Right ventricle myocardium inferior (tissue), 1 donor: Measurements from ENCODE around the gene MKI67. TPM values are rescaled to one million over a fixed set of nuclear protein-coding genes. Genes with fewer than 3 reads are reported as not detected.
A peak's percentile ranks its signal among the peaks of the same experiment; 100 is the strongest.
"Not testable (repeated sequence)": the region's sequence is repeated elsewhere in the genome, so short reads cannot be mapped to it uniquely, and the experiment has no call there.

Source experiments
- ATAC-seq: fragments of 200-7000 bp; cut with Tn5 transposase; one replicate; pipeline ENCODE4 v1.9.1; 2020; ENCODE audit warnings: mild to moderate bottlenecking, moderate library complexity
- DNase-seq: peaks from one replicate; pipeline ENCODE4 v3.0.0; 2021; ENCODE audit errors: missing footprints
- intact Hi-C: fragments of 100-400 bp; cut with DNase I; formaldehyde crosslinking; loops from one replicate; pipeline ENCODE4 v1.11.0; 2022
- total RNA-seq: library from RNA; stranded (reverse); fragmentation: NEBNext Ultra II Directional; extraction: Animal tissue kit (Norgen Biotek cat#: 25700); gene quantifications from one replicate; pipeline ENCODE4 v1.2.1, GENCODE V29; 2021
- donor health status: DM: no; HTN: yes; CAD: no; lungs with severe emphysema.

The MKI67 gene
- total RNA-seq, 1 donor from 2014 or later, result 2.1 TPM

DNA sequence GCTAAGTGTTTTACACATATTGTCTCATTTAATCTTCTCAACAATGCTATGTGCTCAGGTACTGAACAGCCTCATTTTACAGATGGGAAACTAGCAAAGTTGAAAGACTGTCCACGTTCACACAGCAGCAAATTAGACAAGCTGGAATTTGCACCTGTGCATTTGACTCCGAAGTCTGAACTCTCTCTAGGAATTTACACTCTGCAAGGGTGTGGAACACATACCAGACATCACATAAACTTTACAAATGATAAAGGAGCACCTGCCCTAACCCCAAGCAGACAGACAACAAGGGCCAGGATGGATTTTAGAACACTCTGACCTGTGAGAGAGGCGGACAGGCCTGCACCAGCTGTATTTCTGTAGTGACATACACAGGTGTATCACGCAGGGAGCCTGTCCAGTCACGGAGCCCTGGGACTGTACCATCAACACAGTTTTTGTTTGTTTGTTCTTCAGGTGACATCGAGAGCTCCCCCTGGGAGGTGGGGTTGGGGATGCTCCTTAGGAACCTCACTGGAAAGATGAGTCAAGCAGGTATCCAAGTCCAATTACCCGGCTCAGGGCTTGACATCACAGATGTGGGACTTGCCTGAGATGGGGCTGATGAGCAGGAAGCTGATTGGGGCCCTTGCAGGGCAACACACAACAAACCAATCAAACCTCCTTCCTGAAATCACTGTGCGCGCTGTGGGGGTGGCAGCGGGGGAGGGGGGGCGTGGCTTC lies 31.0 kb downstream of the MKI67 start:
- DNase-seq (no peak), ATAC-seq (no peak)
- intact Hi-C loops, result no loop called here

DNA sequence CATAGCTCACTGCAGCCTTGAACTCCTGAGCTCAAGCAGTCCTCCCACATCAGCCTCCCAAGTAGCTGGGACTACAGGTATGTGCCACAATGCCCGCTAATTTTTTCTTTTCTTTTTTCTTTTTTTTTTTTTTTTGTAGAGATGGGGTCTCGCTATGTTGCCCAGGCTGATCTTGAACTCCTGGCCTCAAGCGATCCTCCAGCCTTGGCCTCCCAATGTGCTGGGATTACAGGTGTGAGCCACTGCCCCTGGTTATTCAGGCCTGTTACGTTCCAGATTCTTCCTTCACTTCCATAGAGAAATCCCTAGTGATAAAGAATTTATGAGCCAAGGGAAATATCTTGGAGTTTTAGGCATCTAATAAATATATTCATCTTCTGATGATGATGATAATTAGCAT lies 31.6 kb downstream of the MKI67 start:
- intact Hi-C loops, DNase-seq, ATAC-seq: not testable (repeated sequence)

DNA sequence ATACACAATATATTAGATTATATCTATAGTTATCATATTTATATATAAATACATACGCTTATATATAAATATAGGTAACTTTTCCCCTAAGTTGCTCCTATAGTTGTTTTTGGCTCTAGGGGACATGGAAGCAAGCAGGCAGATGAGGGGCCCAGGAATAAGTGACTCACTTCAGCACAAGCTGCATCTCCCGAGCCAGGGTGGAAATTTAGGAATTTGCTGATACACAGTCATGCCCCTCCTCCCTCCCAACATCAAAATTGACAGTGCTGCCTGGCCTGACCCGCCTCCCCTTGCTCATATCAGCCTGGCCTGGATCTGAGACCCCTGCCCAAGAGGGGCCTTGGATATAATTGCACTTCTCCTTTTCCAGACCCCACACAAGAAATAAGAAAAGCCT lies 33.8 kb downstream of the MKI67 start:
- ATAC-seq (no peak), DNase-seq (no peak)

DNA sequence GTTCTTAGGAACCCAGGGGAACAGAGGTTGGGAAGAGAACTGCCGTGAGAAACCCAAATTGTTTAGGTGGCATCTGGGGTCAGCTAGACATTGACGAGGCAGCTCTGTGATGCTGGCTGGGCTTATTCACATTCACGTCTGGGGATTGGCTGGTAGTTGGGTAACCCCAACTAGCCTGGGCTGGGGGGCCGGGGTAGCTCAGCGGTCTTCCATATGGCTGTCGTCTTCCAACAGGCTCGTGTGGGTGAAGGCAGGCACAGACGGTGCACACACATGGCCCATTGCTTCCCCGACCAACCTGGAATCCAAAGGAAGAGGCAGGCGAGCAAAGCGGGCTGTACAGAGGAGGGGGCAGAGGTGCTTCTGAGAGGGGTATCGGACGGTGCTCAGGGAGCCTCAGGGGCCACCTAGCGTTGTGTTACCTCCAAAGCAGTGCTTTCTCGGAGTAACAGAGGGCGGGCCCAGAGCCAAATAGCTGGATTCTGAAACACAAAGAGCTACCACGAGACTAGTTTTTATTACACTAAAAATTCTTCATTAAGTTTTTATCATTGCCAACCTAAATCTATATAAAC lies 34.5 kb downstream of the MKI67 start:
- no peak for DNase-seq
- intact Hi-C loops, result no loop called here
- no peak for ATAC-seq

More for the DNA sequence above, 33.8 kb downstream of the MKI67 start:
- intact Hi-C loops, result no loop called here

DNA sequence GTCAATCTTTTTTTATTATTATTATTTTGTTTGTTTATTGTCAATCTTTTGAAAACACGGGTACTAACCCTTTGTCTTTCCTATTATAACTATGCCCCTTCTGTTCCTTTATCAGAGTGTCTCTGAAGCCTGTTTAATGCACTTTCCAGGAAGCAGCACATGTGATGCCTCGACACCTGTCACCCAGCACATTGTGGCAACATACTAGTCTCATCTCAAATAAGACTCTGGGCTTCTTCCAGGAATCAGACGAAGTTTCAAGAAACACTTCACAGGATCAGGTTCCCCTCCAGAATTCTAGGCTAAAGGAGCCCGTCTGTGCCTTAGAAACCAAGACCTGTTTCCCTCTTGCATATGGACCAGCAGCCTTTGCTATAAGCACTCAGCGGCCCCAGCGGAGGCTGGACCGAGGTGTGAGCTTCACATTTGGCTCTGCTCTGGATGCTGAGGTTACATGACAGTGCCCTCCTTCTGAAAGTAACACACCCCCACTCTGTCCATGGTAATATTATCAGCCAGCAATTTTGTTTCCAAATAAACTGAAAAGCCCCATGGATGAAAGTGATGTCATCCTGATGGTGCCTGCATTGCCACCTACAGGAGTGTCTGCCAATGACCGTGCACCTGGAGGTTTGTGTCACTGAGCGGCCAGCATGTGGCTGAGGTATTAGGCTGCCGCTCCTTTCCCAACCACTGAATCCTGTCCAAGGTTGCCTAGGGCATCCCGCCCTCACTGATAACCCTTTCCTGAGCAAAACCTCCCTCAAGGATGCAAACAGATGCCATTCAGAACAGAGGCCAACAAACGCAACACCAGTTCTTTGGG lies 38.1 kb downstream of the MKI67 start:
- intact Hi-C loops, result no loop called here
- ATAC-seq (no peak), DNase-seq (no peak)

DNA sequence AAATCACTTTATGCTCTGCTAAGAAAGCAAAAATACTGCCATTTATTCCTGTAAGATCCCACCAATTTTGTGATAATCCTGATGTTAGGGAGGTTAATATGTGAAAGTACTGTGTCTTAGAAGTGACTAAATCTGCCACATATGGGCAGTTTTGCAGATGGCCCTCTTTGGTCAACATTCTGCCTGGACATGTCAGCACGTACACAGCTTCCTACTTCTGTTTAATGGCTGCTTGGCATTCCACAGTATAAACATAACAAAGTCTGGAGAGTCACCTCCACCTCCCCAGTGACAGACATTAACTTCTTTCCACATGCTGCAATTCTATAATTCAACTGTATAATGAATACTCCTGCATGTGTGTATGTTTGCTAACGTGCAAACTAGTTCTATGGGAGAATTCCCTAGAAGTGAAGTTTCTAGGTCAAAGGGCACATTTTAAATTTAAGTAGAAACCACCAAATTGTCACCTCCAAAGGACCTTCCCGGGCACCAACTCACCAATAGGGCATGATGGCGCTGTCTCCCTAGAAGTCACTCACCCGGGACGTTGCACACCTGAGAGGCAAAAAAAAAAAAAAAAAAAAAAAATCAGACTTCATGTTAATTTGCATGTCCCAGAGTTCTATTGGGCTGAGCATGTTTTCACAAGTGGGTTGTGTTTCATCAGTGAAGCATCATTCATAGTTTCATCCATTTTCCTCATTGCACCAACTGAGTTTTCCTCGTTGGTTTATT lies 38.9 kb downstream of the MKI67 start:
- intact Hi-C loops, result no loop called here
- DNase-seq (no peak), ATAC-seq (no peak)

DNA sequence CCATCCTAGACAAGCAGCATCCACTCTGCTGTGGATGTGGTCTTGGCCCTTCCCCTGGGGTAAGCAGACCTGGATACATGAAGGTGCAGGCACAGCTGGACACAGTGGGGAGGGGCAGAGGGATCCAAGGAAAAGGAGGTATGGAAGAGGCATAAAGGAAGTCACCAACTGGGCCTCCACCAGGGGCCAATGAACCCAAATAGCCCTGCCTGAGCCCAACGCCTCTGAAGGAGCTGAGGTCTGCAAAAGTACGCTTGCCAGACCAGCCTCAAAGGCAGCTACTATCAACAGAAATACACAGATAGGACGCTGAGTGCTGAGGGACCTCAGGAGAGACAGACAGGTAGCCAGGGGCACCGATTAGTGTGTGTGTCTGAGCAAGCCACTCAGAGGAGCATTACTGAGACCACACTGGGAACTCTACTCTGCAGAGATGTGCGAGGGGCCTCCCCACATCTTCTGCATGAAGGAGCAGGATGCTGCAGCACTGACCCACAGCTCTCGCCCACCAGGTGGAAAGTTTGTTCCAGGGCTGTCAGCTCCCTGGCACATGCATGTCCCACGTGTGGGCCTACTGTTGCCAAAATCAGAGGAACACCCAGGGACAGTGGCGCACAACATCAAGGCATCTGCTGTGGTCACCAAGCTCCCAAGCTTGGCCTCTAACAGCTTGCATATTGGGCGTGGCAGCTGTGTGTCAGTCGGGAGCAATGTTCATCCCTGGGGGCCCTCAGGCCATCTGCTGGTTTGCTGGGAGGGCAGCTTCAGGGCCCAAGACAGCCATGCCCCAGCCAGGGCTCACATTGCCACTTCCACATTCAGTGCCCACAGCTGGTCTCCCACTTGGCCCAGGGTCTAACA lies 40.0 kb downstream of the MKI67 start:
- intact Hi-C loops, result no loop called here
- DNase-seq (no peak), ATAC-seq (peak; percentile 28)

DNA sequence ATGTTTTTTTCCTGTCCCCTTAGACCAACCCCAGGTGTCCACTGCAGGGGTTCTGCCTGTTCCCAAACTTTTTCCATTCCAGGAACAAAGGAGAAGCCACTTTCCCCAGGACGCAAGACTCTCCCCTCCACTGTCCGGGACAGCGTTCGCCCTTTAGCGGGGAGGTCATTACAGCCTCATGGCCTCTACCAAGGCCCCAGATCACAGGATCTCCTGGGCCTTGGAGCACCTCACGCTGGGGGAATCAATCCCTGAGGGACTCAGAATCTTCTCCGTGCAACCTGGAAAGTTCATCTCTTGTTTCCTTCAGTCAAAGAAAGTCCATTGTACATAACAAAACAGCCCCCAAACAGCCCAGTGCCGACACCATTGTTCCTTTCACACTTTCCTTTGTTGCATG lies 41.2 kb downstream of the MKI67 start:
- intact Hi-C loops, result no loop called here
- ATAC-seq (no peak), DNase-seq (no peak)

DNA sequence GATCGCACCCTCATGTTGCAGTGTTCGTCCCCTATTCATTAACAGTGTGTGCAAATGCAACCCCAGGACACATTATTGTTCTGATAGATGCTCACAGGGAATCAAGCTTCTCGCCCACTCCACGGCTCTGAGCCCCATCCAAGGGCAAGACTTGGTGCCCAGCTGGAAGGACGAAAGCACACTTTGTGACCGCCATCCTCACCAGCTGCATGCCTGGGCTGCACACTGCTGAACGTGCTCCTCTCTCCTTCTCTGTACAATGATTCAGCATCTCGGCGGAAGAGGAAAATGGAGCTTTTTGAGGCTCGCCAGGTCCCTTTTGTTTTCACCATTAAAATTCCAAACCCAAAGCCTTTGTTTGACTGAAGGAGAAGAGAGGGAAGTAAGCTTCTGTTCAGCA lies 41.9 kb downstream of the MKI67 start:
- DNase-seq (no peak), ATAC-seq (no peak)
- intact Hi-C loops, result no loop called here

DNA sequence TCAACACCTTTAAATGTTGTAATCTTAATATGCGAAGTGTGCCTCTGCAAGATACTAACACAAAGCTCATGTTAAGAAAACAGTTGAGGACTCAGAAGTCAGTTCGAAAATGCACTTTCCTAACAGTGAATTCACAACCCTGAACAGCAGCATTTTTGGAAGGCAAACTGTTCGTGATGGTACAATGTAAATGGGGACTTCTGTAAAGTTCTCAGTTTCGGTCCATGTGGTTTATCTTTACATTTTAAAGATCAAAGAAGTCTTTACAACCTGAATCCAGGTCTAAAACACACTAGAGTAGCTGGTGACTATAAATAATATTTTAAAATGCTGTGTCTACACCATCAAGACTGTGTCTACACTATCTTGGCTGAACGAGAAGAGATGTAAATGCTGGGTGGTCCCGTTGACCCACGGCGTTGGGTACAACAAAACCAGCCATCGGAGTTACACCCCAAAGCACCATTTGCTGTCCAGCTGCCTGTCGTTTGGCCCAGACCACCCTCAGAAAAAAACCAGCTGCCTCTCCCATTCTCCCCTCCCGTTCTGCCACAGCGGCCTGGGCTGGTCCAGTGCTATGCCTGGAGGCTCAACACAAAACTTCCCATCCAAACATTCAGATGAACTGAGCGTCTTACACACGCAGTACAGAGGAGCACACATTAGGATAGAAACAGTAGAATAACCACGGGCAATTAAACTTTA lies 42.9 kb downstream of the MKI67 start:
- DNase-seq, result no peak
- no peak for ATAC-seq
- intact Hi-C loops, result no loop called here

DNA sequence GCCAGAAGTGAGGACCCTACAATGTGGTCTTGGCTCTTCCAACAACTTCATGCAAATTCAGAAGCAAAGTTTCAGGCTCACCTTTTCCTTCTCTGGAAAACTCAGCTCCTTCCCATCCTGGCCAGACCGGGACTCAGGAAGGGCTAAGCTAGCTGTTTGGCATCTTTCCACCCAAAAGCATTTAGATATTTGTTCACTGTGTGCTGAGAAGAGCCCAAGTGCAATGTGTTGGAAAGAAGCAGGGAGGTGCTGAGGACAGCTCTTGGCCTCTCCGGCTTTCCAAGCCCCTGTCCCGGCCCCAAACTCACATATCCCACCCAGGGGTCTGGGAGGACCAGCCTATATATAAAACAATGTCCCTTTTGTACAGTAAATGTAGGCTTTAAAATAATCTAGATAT lies 44.5 kb downstream of the MKI67 start:
- ATAC-seq (no peak), DNase-seq (no peak)
- intact Hi-C loops, result no loop called here

DNA sequence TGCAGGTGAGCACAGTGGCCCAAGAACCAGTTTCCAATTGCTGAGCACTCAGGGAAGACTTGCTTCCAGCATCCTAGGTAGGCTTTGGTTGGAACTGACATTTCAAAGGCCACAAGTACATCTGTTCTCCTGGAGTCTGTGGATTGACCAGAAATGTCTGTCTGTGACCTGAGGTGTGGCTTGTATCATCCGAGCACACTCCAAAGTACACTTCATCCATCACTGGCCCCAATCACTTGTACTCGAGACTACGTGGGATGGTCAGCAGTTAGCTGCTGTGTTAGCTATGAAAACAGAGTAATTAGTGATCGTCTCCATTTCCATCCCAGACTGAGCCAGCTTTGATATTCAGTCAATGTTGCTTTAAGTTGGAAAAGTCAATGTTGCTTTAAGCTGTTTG lies 45.0 kb downstream of the MKI67 start:
- ATAC-seq (no peak), DNase-seq (no peak)
- intact Hi-C loops, result no loop called here

DNA sequence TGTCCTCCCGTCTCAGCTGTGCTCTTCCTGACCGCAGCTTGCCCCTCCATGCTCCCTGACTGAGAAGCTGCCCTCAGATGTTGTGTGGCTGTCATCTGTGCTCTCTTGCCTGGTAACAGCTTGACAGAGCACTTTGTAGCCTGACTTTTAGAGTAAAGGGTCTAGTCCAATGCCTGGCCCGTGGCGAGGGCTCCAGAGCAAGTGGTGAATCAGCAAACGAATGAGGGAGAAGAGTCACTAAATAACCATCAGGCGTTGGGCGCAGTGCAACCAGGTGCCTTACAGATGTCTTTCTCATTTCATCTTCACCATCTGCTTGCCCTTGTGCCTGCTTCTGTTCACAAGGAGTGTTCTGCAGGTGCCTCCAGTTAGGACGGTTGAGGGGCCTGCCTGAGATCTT lies 45.6 kb downstream of the MKI67 start:
- intact Hi-C loops, result no loop called here
- no peak for DNase-seq
- no peak for ATAC-seq

DNA sequence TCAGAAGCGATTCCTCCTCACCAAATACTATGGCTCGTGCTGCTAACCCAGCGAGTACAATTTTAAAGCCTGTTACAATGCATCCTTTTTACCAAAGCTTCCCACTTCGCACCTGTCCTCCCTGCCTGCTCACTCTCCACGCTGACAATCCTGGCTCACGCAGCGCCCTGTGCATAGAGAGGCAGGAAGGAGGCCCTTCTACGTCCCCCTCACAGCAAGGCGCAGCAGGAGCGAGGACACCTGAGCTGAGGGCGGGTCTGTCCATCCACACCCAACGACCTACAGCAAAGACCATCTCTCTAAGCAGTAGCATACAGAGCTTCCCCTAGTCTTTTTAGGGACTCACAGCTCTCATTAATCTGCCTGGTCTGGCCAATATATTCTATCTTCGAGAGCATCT lies 46.0 kb downstream of the MKI67 start:
- intact Hi-C loops, result no loop called here
- ATAC-seq, result no peak
- DNase-seq, result peak; percentile 11

DNA sequence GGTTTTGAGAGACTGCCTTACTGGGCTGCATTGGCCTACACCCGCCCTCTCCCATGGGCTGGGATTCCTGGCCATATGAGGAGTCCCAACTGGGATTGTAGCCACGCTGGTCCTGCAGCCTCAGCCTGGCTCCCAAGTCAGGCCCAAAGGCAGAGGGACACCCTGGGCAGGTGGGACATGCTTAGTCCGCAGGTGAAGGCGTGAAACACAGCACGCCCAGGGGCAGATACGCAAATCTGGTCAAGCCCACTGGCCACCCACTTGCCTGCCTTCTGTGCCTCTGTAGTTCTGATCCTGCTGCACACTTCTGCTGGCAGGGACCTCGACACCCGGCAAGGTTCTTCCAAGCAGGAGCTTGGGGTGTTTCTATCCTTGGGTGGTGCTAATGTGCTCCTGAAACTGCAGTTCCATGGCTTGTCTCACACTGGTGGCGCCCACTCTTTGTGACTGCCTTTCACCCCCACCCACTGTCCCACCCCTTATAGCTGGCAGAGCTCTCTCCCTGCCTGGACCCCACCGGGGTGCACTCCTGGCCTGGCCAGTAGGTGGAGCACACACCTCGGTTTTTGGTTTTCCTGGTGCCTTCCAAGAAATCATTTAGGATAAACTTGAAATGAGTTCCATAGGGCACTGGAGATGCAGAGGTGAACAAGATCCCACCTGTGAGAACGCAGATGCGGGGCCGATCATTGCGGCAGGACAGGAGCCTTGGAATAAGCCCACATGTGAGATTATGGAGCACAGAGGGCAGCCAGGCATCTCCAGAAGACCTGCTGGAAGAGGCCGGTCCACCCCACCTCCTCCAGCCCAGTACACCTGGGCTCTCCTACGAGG lies 47.9 kb downstream of the MKI67 start:
- intact Hi-C loops, result loop anchor here (2.0 kb wide), 1 partner anchor 72 kb away; no protein-coding TSS in a partner anchor
- DNase-seq (peak; percentile 52), ATAC-seq (peak; percentile 56)

DNA sequence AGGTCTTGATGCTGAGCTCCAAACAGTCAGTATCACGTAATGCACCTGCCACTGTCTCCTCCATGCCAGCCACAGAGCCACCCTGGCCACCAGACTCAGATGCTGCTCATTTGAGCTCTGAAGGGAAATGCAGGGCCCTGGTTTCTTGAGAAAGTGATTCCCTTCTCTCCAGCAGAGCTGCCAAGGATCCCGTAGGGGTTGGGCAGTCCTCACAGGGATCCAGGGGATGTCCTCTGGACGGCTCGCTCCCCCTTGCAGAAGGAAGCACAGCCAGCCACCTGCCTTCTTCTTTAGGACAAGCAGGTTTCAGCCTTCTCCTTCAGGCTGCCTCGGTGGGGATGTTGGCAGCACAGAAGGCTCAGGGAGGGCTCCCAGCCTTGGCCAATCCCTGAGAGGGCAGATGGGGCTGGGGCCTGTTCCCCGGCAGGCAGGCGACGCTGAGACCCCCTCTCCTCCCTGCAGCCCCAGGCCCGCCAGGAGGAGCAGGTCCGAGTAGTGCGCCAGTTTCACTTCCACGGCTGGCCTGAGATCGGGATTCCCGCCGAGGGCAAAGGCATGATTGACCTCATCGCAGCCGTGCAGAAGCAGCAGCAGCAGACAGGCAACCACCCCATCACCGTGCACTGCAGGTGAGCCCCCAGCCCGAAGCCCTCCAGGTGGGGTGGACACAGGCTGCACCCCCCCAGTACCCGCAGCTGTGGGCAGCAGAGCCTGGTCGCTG lies 48.9 kb downstream of the MKI67 start:
- DNase-seq (peak; percentile 26), ATAC-seq (no peak)
- intact Hi-C loops, result no loop called here
